Measurements from ENCODE around the gene TNFRSF21.

DNA sequence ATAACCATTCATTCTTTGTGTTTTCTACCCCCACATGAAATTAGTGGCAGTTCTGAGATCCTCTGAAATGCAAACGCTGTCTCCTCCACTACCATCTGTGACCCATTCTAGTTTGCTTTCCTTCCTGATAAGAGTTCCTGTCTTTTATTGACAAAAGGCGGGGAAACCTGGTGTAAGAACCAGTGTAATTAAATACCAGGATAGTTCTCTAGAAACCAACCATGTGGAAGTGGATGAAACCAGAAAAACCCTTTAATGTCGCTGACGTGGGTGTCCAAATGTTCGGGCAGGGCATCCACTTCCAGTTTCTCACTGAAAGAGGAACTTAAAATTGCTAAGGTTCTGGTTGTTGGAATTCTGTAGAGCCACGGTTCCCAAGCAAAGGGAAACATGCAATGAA, 79.1 kb downstream of the TNFRSF21 start:
- TF ChIP-seq, protein P1, sequence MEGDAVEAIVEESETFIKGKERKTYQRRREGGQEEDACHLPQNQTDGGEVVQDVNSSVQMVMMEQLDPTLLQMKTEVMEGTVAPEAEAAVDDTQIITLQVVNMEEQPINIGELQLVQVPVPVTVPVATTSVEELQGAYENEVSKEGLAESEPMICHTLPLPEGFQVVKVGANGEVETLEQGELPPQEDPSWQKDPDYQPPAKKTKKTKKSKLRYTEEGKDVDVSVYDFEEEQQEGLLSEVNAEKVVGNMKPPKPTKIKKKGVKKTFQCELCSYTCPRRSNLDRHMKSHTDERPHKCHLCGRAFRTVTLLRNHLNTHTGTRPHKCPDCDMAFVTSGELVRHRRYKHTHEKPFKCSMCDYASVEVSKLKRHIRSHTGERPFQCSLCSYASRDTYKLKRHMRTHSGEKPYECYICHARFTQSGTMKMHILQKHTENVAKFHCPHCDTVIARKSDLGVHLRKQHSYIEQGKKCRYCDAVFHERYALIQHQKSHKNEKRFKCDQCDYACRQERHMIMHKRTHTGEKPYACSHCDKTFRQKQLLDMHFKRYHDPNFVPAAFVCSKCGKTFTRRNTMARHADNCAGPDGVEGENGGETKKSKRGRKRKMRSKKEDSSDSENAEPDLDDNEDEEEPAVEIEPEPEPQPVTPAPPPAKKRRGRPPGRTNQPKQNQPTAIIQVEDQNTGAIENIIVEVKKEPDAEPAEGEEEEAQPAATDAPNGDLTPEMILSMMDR (IDR thresholded peaks at IDR 0.05) = no peak
- no peak for TF ChIP-seq POLR2AphosphoS5 (IDR thresholded peaks at IDR 0.05)
